Activated T-helper 9 cell treated with anti-CD3 and anti-CD28 coated beads, Interleukin-2, amount 50 U/mL, for 16 hours (primary cell): ENCODE results near the gene ARID4A.
A peak's percentile ranks its signal among the peaks of the same experiment; 100 is the strongest.
"Not testable (repeated sequence)": the region's sequence is repeated elsewhere in the genome, so short reads cannot be mapped to it uniquely, and the experiment has no call there.

Experiments
- DNase-seq: peaks from one replicate; pipeline ENCODE4 v3.0.0-alpha.2; 2020; ENCODE audit warnings: low read depth

The ARID4A gene

GRCh38 chr14:58298477-58299400, at the start of gene ARID4A:
ARID4A (plus strand) TSS chr14:58298555; CDS start chr14:58299855, 1,300 bp downstream.
- peak; percentile 72 for DNase-seq

- DNase-seq = no peak
Measured at GRCh38 chr14:58249611-58250010, 48.7 kb upstream of the ARID4A start.

GRCh38 chr14:58258156-58258555, 40.2 kb upstream of the ARID4A start:
- DNase-seq = no peak

- DNase-seq = not testable (repeated sequence)
Measured at GRCh38 chr14:58262005-58262404, 36.4 kb upstream of the ARID4A start.

GRCh38 chr14:58265401-58265800, 33.0 kb upstream of the ARID4A start:
- no peak for DNase-seq

GRCh38 chr14:58270628-58271027, 27.7 kb upstream of the ARID4A start:
- no peak for DNase-seq

GRCh38 chr14:58272588-58273372, 25.6 kb upstream of the ARID4A start:
- no peak for DNase-seq

GRCh38 chr14:58274881-58275280, 23.5 kb upstream of the ARID4A start:
- DNase-seq = no peak

- no peak for DNase-seq
Measured at GRCh38 chr14:58275527-58276190, 22.7 kb upstream of the ARID4A start.

GRCh38 chr14:58276208-58276607, 22.1 kb upstream of the ARID4A start:
- DNase-seq = no peak

GRCh38 chr14:58278177-58278576, 20.2 kb upstream of the ARID4A start:
- DNase-seq = no peak

GRCh38 chr14:58280954-58281787, 17.2 kb upstream of the ARID4A start:
- no peak for DNase-seq

- no peak for DNase-seq
Measured at GRCh38 chr14:58281969-58282368, 16.4 kb upstream of the ARID4A start.

- DNase-seq = no peak
Measured at GRCh38 chr14:58282925-58283593, 15.3 kb upstream of the ARID4A start.

- no peak for DNase-seq
Measured at GRCh38 chr14:58283730-58284129, 14.6 kb upstream of the ARID4A start.

- DNase-seq = no peak
Measured at GRCh38 chr14:58285132-58285531, 13.2 kb upstream of the ARID4A start.

- no peak for DNase-seq
Measured at GRCh38 chr14:58287607-58288042, 10.7 kb upstream of the ARID4A start.

- no peak for DNase-seq
Measured at GRCh38 chr14:58288106-58288792, 10.1 kb upstream of the ARID4A start.

GRCh38 chr14:58291646-58292045, 6.7 kb upstream of the ARID4A start:
- DNase-seq = no peak

GRCh38 chr14:58292187-58292586, 6.2 kb upstream of the ARID4A start:
- no peak for DNase-seq
